IPS-15b (cell line): ENCODE measurements around the gene TXNL4B.
"Not testable (repeated sequence)": the region's sequence is repeated elsewhere in the genome, so short reads cannot be mapped to it uniquely, and the experiment has no call there.

ENCODE experiments used
- H3K27me3 ChIP-seq: one replicate; pipeline ENCODE4 v1.6.1; 2013; ENCODE audit warnings: low read length; ENCODE audit not compliant: control insufficient read depth, insufficient read depth
- H3K36me3 ChIP-seq: one replicate; pipeline ENCODE4 v1.6.1; 2013; ENCODE audit warnings: low read length; ENCODE audit not compliant: control insufficient read depth, insufficient read depth
- H3K4me1 ChIP-seq: one replicate; pipeline ENCODE4 v1.6.1; 2013; ENCODE audit warnings: mild to moderate bottlenecking, low read length; ENCODE audit not compliant: control insufficient read depth, insufficient read depth
- H3K4me3 ChIP-seq: one replicate; pipeline ENCODE4 v1.5.1; 2013; ENCODE audit warnings: low read depth, low read length
- H3K9ac ChIP-seq: one replicate; pipeline ENCODE4 v1.6.1; 2013; ENCODE audit warnings: low read depth, mild to moderate bottlenecking, low read length
- H3K9me3 ChIP-seq: one replicate; pipeline ENCODE4 v1.6.1; 2013; ENCODE audit warnings: mild to moderate bottlenecking, low read length; ENCODE audit not compliant: control insufficient read depth, insufficient read depth

Gene TXNL4B

GRCh38 chr16:72064361-72064894 lies 29.0 kb downstream of the TXNL4B start:
- H3K9ac ChIP-seq, result no peak overlapping the region

GRCh38 chr16:72061564-72061963 lies 31.9 kb downstream of the TXNL4B start:
- Histone ChIP-seq H3K4me1 (no peaks in the 10 kb centered on the region), H3K4me3 (no peak overlapping the region), H3K9ac (no peak overlapping the region)

More at GRCh38 chr16:72064361-72064894, 29.0 kb downstream of the TXNL4B start:
- no peaks in the 10 kb centered on the region for H3K4me1 ChIP-seq
- H3K4me3 ChIP-seq, result no peak overlapping the region
- no peaks in the 10 kb centered on the region for H3K36me3 ChIP-seq
- H3K27me3 ChIP-seq, result no peaks in the 10 kb centered on the region
- no peaks in the 10 kb centered on the region for H3K9me3 ChIP-seq

GRCh38 chr16:72060405-72060804 lies 33.0 kb downstream of the TXNL4B start:
- Histone ChIP-seq H3K4me3 (no peak overlapping the region), H3K9ac (no peak overlapping the region), H3K36me3 (no peaks in the 10 kb centered on the region), H3K27me3 (no peaks in the 10 kb centered on the region), H3K9me3 (no peaks in the 10 kb centered on the region), H3K4me1 (no peaks in the 10 kb centered on the region)

More at GRCh38 chr16:72061564-72061963, 31.9 kb downstream of the TXNL4B start:
- Histone ChIP-seq H3K36me3 (no peaks in the 10 kb centered on the region), H3K27me3 (no peaks in the 10 kb centered on the region), H3K9me3 (no peaks in the 10 kb centered on the region)

- H3K9me3 ChIP-seq, H3K4me1 ChIP-seq, H3K27me3 ChIP-seq, H3K4me3 ChIP-seq, H3K9ac ChIP-seq, H3K36me3 ChIP-seq: not testable (repeated sequence)
Observed at GRCh38 chr16:72059060-72059459, 34.4 kb downstream of the TXNL4B start.

- not testable (repeated sequence) for H3K9me3 ChIP-seq, H3K27me3 ChIP-seq, H3K36me3 ChIP-seq, H3K4me1 ChIP-seq, H3K4me3 ChIP-seq, H3K9ac ChIP-seq
Observed at GRCh38 chr16:72057313-72057712, 36.1 kb downstream of the TXNL4B start.

- H3K9ac ChIP-seq, result no peak overlapping the region
- no peaks in the 10 kb centered on the region for H3K4me1 ChIP-seq
Observed at GRCh38 chr16:72055911-72056310, 37.5 kb downstream of the TXNL4B start.

GRCh38 chr16:72054254-72054847 lies 39.1 kb downstream of the TXNL4B start, which contains the start of gene HP:
TSS of gene HP (plus strand) at chr16:72054505. CDS start at chr16:72054653, 148 bp downstream.
- not testable (repeated sequence) for H3K36me3 ChIP-seq, H3K9me3 ChIP-seq, H3K9ac ChIP-seq, H3K4me3 ChIP-seq, H3K4me1 ChIP-seq, H3K27me3 ChIP-seq

More at GRCh38 chr16:72055911-72056310, 37.5 kb downstream of the TXNL4B start:
- no peak overlapping the region for H3K4me3 ChIP-seq
- H3K36me3 ChIP-seq, result no peaks in the 10 kb centered on the region
- H3K27me3 ChIP-seq, result no peaks in the 10 kb centered on the region
- H3K9me3 ChIP-seq, result no peaks in the 10 kb centered on the region

GRCh38 chr16:72051818-72052217 lies 41.6 kb downstream of the TXNL4B start:
- Histone ChIP-seq H3K9me3 (no peaks in the 10 kb centered on the region), H3K36me3 (no peaks in the 10 kb centered on the region), H3K4me1 (no peaks in the 10 kb centered on the region), H3K27me3 (no peaks in the 10 kb centered on the region), H3K9ac (no peak overlapping the region), H3K4me3 (no peak overlapping the region)

- Histone ChIP-seq H3K9me3 (no peaks in the 10 kb centered on the region), H3K36me3 (no peaks in the 10 kb centered on the region), H3K27me3 (no peaks in the 10 kb centered on the region), H3K9ac (no peak overlapping the region), H3K4me3 (no peak overlapping the region), H3K4me1 (no peaks in the 10 kb centered on the region)
Observed at GRCh38 chr16:72050769-72051464, 42.5 kb downstream of the TXNL4B start.

GRCh38 chr16:72049110-72049509 lies 44.3 kb downstream of the TXNL4B start:
- Histone ChIP-seq H3K4me3 (no peak overlapping the region), H3K9ac (no peak overlapping the region), H3K4me1 (no peaks in the 10 kb centered on the region), H3K9me3 (no peaks in the 10 kb centered on the region), H3K27me3 (no peaks in the 10 kb centered on the region), H3K36me3 (no peaks in the 10 kb centered on the region)

GRCh38 chr16:72044825-72045359 lies 48.5 kb downstream of the TXNL4B start:
- no peaks in the 10 kb centered on the region for H3K4me1 ChIP-seq
- H3K9me3 ChIP-seq, result no peaks in the 10 kb centered on the region
- no peak overlapping the region for H3K4me3 ChIP-seq
- H3K36me3 ChIP-seq, result no peaks in the 10 kb centered on the region
- no peak overlapping the region for H3K9ac ChIP-seq
- H3K27me3 ChIP-seq, result no peaks in the 10 kb centered on the region

GRCh38 chr16:72044296-72044695 lies 49.1 kb downstream of the TXNL4B start:
- Histone ChIP-seq H3K4me3 (no peak overlapping the region), H3K4me1 (no peaks in the 10 kb centered on the region), H3K27me3 (no peaks in the 10 kb centered on the region), H3K9me3 (no peaks in the 10 kb centered on the region), H3K9ac (no peak overlapping the region), H3K36me3 (no peaks in the 10 kb centered on the region)
